Activated T-helper 1 cell treated with Interleukin-2 at 50 U/mL for 16 hours (primary cell): ENCODE data around the gene DMRT3.

Experiments
- DNase-seq: peaks from one replicate; pipeline ENCODE4 v3.0.0-alpha.2; 2020; ENCODE audit warnings: low read depth

Gene DMRT3, protein sequence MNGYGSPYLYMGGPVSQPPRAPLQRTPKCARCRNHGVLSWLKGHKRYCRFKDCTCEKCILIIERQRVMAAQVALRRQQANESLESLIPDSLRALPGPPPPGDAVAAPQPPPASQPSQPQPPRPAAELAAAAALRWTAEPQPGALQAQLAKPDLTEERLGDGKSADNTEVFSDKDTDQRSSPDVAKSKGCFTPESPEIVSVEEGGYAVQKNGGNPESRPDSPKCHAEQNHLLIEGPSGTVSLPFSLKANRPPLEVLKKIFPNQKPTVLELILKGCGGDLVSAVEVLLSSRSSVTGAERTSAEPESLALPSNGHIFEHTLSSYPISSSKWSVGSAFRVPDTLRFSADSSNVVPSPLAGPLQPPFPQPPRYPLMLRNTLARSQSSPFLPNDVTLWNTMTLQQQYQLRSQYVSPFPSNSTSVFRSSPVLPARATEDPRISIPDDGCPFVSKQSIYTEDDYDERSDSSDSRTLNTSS

DNA sequence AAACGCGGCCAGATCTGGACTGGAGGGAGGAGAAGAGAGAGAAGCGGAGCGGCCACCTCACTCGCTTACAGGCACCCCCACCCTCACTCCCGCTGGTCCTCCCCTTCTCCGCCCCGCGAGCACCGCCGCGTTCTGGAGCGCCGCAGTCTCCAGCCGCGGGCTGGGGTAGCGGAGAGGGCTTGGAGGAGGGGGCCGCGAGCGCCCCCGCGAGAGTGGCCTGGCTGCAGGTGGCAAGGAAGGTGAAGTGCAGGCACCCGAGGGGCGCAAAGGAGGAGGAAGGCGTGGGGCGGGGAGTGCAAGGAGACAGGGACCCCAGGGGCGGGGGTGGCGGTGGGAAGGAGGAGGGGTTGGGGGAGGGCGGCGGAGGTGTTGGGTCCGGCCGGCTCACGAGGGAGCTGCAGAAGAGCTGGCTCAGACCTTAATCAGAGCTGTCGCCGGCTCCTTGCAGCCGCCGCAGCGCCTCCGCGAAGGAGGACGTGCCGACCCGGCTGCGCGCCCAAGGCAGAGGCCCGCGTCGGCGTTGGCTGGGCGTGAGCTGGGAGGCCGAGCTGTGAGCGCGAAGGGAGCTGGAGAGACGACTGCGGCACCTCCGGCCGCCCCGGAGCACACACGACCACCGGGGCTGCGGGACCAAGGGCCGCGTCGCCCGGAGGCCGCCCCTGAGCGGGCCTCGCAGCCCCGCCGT, at the start of gene DMRT3:
TSS of gene DMRT3 (plus strand) at position 398 of the 685 bp plus-strand sequence. CDS start 347 bp downstream, outside the sequence.
- DNase-seq, result no peak

DNA sequence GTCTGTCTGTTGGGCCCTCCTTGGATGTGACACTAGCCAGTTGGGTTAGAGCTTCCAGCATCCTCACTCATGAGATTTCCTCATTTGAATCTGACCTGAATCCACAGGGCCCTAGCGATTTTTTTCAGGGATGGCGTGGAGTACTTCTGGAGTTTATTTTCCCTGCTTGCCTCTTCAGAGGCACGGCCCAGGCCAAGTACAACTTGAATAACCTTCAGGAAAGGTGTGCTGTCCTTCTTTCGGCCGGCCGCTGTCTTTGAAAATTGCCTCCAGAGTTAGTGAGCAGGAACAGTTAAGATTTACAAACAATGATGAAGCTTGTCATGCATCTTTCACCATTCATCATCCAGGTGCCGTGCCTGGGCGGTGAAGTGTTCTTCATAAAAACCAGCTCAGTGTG, 49.5 kb upstream of the DMRT3 start:
- DNase-seq, result no peak

DNA sequence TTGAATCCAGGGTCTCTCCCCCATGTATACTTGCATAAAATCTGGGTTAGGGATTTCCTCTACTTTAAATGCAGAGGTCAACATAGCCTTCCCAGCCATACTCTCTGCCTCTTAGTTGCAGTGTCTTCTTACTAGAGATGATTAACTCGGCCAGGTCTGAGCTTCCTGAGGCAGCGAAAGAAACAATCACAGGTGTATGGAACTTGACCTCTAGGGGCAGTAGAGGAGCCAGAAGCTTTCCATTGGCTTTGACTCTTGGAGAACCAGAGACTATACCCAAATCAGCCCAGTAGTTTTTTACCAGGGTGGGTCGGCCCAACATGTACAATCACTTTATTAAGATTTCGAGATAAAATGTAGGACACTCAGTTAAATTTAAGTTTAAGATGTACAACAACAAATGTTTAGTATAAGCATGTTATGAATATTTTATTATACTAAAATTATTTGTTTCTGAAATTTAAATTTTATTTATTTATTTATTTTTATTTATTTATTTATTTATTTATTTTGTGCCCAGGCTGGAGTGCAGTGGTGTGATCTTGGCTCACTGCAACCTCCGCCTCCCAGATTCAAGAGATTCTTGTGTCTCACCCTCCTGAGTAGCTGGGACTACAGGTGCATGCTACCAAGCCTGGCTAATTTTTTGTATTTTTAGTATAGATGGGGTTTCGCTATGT, 48.0 kb upstream of the DMRT3 start:
- no peak for DNase-seq

DNA sequence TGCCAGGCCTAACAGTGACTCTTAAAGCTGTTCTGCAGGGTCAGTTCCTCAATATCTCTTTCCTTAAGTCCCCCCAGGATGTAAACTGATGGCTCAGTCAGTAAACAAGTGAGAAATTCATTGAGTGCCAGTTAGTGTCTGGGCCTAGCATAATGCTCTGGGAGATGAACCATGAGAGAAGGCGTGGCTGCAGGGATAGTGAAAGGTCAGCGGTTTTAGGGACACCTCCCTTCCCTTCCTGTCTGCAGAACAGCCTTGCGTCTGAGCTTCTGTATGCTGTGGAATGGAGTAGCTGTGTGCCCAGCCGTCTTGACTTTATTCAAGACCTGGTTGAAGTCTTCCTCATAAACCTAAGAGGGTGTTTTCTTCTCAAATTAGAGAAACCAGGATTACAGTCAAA, 46.7 kb upstream of the DMRT3 start:
- DNase-seq, result no peak

DNA sequence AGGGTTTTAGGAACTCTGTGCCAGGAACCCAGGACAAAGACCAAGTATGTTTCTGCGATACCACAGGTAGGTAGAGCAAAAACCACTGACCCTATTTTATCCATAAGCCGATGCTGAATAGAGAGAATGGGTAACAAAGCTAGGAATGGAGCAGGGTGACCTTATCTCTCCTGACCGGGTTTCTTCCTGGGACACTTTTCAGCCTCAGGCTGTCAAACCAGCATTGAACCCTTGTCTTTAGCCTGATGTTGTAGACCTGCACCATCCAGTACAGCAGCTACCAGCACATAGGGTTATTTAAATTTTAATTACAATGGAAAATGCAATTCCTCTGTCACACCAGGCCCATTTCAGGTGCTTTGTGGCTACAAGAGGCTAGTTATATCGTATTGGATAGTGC, 43.1 kb upstream of the DMRT3 start:
- DNase-seq, result no peak

DNA sequence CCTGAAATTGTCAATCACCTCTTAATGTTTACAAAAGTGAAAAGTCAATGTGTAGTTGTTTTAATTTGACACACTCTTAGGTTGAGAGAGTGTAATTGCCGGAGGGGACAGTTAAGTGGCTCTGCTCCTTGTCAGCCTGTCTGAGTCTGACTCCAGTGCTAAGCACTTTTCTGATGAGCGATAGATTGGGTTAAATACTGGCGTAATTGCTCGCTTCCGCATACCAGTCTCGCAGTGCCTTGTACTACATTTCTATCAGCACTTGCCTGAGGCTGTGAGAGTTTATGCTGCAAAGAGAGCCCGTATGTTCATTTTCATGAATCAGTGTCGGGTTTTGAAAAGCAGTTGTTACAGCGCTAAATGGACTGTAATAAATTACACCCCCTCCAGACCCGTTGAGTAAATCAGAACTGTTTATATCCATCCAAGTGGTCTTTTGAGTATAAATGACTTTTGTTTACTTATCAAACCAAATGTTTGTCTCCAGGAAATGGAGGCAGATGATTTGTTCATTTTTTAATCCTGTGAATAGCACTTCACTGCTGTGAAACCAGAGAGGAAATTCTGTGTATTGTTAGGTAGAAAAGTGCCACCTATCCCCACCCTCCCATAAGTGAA, 41.0 kb upstream of the DMRT3 start:
- no peak for DNase-seq

DNA sequence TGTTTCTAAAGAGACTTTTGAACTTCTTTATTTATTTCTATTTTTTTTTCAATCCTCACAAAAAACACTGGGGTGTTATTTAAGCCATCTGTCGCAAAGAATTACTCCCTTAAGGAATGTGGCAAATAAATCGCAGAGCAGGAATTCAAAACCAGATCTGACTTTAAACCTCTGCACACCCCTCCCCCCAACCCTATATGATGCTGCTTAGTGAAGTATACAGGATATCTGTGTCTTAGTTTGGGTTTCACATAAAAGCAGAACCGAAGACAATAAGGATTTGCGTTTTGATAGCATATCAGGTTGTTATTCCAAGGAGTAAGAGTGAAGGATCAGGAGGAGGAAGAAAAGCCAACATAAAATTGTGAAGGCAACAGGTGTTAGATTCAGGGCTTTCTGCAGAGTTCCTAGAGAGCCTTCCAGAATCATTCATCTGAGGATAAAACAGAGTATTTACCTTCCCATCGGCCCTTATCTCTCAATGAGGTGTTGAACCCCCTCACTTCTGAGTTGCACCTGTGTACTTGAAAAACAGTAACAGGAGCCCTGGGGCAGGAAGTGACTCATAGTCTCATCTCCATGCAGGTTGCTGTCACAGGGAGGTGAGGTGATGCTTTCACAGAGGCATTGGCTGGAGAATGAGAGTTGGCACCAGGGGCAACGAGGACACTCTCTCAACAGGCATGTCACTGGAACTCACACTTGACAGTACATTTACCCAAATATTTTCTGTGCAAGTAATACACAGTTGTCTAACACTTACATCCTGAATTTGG, 33.5 kb upstream of the DMRT3 start:
- DNase-seq, result no peak

DNA sequence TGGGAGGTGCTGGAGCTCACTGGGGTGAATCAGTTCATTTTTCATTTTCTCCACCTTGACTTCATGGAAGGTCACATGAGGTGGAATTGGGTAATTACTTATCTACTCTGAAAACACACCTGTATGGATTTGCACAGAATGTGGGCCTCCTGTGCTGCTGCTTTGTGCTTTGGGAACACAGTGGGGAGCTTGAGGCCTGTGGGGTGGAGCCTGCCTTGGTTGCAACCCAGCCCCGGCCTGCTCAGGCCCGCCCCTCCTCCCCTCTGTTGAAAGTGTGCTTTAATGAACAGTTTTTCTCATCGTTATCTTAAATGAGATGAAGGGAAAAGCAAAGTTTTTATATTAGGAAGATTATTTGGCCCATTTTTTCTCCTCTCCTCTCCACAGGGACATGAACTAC, 28.5 kb upstream of the DMRT3 start:
- no peak for DNase-seq

DNA sequence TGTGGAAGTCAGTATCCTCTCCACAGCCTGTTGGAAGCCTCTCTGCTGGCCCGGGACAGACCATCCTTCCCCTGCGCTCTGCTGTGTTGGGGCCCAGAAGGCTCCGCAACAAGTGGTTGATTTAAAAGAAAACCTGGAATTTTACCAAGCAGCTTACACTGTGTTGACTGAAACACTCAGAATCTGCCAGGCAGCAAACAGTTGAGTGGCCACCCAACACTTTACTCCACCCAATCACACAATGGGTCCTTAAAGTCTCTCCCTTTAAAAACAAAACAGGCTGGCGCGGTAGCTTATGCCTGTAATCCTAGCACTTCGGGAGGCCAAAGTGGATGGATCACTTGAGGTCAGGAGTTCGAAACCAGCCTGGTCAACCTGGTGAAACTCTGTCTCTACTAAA, 28.0 kb upstream of the DMRT3 start:
- DNase-seq, result no peak

DNA sequence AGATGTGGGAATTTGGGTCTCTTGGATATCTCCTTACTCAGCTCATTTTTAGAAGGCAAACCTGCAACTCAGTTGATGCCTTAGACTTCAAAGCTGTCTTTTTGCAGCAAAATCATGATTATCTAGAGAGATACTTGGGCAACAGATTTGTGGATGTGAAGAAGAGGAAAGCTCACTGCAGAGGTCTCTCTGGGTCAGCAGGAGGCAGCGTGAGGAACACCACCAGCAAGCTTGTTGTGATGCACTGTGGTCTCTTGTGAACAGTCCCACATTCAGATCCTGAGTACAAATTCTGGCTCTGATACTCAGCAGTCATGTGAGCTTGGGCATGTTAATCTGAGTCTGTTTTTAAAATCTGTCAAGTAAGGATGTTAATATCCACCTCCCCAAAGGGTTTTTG, 26.3 kb upstream of the DMRT3 start:
- no peak for DNase-seq

DNA sequence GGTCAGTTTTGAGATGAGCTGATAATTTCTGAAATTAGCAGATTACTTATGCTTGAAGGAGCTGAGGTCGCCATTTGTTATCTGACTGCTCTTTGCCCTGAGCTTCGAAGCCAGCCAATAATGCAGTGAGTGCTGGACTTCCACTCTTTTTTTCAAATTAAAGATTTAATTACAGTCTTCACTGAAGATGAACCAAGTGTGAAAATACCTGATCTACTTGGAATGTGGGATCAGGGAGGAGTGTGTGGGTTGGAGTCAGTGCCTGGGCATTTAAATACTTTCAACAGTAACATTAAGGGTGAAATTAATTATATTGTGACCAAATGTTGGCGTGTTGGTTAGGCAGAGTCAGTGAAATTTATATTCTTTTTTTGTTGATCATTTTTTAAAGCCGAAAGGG, 23.9 kb upstream of the DMRT3 start:
- DNase-seq, result no peak

DNA sequence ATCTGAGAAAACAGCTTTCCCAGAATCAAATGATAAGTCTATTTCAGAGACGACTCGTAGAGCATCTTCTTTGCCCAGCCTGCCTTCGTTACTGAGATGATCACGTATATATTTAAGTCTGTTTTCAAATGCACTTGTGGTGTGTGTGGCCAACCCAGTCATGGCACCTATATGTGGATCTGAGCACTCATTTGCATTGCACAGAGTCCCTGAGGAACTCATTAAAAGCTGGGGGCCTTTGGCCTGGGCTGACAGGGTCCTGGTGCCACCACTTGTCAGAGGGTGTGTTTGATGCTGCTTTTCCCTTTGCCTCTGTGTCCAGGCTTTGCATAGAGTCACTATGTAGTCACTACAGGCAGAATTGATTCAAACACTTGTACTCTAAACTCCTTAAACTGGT, 17.4 kb upstream of the DMRT3 start:
- no peak for DNase-seq

DNA sequence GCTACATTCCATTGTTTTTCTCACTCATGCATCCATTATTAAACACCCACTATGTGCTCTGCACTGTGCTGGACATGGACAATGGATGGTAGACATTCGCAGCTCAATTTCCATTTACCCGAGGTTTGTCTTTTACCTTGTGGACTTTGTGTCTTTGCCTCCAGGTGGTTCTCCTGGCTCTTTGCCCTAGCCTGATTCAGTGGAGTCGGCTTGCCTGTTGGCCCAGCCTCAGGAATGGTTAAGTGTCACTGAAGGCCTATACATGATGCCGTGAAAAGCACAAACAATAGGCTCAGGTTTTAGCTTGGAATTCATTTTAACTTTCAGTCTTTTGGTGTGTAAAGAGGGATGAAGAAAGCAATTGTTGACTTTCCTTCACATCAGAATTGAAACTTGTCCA, 16.5 kb upstream of the DMRT3 start:
- DNase-seq, result no peak

DNA sequence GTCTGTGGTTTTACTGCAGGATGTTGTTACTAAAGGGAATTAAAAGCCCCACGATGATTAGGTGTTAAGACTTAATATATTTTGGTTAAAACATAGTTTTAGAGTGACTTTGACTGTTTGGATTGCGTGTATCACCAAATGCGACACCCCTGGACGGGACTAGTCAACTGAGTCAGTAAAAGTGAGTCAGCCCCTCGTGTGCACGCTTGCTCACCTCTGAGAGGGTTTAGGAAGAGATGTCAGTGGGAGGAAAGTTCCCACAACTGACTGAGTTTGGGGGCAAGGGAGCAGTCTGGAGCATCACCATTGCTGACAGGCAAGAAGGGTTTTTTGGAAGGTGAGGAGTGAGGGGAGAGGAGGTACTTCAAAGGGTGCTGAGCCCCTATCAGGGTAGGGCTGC, 14.4 kb upstream of the DMRT3 start:
- no peak for DNase-seq

DNA sequence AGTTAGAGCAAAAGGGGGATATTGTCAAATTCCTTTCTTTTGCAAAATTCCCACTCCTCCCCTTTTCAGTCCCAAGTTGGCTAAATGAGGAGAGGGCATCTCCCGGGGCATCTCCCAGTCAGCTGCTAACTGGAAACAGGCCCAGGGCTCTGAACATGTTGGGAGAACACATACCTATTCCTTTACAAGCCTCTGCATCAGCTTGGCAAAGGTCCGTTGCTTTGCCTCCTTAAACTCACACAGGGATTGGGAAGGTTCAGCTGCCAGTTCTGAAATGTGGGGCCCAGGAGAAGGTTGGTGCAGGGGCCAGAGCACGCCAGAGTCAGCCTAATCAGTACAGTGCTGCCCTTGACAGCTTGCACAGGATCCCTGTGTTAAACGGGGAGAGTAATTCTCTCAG, 11.0 kb upstream of the DMRT3 start:
- no peak for DNase-seq

DNA sequence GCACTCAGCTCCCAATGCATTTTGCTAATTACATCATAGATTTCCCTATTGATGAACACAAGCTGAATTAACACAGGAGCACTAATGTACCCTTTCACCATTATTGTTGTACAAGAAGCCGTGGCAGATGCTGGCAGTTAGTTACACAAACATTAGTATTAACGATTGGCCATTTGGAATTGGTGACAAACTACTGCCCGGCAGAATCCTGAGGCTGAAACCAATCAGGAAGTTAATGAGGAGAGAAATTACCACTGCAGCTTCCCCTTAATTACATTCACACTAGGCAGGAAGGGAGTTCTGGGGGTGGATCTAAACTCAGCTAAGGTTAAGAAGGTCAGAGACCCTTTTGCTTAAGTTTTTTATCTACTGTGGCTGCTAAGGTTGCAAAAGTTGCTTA, 9.6 kb upstream of the DMRT3 start:
- no peak for DNase-seq

DNA sequence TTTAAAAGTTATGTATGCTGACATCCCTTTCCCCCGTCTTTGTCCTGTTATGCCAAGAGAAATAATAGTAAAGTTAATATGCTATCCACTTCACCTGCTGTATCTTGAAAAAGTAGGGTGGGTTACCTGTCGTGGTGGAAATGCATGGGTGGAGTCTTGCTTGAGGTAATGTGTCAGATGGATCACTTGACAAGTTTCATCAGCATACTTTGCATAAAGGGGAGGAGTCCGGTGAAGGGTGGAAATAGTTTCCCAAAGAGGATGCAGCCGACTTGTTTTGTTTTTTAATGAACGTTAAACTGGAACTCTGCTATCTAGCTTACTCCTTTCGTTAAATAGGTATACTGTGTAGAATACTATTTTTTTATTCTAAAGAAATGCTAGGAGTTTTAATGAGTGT, 9.0 kb upstream of the DMRT3 start:
- DNase-seq, result no peak

DNA sequence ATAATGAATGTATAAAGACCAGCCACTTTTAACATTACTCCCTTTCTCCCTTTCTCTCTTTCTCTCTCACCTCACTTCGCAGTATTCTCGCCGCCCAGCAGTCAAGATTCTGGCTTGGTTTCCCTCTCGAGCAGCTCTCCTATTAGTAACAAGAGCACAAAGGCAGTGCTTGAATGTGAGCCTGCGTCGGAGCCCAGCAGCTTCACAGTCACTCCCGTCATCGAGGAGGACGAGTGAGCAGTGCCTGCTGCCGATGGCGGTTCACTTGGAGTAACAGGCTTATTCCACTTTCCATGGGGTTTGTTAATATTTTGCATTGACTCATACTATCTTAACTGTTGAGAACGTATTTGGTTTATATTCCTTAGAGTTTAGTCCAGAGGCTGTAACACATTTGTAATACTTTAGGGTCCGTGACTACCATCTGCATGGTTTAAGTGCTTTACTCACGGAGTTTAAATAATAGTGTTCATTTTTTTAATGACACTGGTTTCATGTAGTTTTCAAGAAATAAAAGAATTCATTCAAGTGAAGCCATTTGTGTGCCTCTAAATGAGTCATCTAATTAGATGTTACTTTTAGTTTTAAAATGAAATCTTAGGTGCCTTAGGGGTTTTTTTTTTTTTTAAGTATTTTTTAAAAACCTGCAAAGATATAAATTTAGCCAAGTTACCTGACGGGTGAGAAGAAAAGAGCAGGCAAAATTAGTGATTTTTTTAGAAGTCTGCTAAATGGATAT, 8.4 kb upstream of the DMRT3 start:
- no peak for DNase-seq

DNA sequence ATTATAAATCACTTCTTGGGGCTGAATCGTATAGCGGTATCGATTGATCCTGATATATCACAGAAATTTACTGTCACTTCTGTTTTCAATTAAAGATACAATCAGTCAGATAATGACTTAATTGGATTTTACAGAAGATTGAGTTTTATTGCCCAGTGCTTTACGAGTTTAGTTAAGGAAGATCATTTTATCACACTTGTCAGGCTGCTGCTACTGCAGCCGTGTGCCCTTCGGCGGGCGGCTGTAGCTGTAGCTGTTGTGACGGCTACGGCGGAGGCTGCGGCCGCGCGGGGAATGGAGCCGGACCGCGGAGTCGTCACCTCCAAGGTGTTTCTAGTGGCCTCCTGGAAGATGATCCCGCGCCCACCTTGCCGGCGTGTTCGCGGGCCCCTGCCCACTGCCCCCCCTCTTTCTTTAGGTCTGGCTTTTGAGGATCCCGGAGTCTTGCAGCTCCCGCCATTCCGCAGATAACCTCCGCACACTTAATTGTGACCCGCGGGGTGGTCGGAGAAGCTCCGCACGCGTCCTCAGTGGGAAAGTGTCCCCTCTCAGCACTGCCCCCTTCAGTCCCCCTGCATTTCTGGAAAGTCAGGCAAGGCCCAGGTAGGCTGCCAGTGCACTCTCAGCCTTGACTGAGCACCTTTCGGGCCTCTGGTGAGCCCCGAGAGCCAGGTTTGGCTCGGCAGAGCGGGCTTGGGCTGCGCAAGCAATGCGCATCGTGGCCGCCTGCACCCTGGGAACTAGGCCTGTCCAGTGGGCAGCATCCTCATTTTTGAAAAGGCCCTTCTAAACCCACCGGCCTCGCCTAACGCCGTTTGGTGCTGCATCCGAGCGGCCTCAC, 6.9 kb upstream of the DMRT3 start:
- no peak for DNase-seq
